HG02870 (cell line): ENCODE measurements around the gene AS3MT.
"Not testable (repeated sequence)": the region's sequence is repeated elsewhere in the genome, so short reads cannot be mapped to it uniquely, and the experiment has no call there.

Experiments used
- ATAC-seq: cut with Tn5 transposase; IDR thresholded peaks from one replicate; pipeline ENCODE4 v1.9.1; 2021; ENCODE audit warnings: mild to moderate bottlenecking, moderate library complexity; ENCODE audit not compliant: unreplicated experiment

AS3MT gene

DNA sequence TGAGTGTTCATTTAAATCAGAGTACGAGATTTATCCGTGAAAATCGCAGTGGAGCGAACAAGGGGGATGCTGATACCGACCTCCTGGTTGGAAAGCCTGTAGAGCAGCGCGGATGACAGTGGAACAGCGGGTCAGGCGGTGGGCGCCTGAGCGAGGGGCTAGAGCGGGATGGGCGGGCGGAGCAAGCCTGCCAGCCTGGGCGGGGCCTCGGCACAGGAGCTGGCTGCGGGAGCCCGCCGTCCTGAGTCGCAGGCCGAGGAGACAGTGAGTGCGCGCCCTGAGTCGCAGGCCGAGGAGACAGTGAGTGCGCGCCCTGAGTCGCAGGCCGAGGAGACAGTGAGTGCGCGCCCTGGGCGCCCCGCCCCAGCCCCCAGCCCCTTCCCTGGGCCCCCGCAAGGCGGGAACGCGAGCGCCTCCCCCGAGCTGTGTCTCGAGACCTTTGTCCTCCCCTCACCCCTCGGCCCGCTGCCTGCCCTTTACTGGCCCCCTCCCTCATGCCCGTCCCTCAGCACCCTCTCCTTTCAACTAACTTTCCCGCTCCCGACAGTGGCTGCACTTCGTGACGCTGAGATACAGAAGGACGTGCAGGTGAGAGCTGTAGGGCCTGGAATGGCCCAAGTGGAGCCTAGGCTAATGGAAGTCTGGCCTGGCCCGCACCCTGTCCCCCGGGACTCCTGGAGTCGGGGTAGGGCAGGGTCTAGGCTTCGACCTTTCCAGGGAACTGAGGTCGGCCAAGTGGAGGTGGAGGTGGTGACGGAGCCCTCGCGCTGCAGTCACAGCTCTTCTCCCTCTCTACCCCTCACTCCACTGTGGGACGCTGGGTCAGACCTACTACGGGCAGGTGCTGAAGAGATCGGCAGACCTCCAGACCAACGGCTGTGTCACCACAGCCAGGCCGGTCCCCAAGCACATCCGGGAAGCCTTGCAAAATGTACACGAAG lies at the start of gene AS3MT:
Gene AS3MT (plus strand): TSS at position 213 of the 941 bp plus-strand sequence. CDS start 123 bp downstream, at position 336.
- ATAC-seq: no peak

DNA sequence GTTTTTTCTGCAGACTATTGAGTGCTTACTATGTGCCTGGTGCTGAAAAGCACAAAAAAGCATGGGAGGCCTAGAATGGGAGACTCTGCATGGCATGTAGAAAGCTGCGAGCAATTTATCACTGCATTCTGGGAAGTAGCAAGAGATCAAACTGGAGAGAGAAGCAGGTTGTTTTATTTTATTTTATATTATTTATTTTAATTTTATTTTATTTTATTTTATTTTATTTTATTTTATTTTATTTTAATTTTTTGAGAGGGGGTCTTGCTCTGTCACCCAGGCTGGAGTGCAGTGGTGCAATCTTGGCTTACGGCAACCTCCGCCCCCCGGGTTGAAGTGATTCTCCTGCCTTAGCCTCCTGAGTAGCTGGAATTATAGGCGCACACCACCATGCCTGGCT lies 49.3 kb upstream of the AS3MT start:
- not testable (repeated sequence) for ATAC-seq

DNA sequence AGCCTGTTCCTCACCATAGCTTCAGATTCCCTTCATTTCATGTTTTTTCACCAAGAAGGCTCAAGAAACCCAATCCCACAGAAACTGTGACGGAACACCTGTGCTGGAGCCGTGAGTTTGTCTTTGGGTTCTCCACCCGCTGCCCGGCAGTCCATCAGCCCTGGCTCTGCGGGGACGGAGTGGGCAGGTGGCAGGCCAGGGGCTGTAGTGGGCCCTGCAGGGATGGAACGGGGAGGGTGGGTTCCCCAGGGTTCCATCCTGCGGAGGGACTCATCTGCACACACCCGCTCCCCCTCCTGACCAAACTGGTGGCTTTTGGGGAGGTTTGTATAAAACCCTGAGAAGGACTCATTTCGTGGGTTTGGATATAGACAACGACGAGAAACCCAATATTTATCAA lies 47.0 kb upstream of the AS3MT start:
- ATAC-seq: no peak

DNA sequence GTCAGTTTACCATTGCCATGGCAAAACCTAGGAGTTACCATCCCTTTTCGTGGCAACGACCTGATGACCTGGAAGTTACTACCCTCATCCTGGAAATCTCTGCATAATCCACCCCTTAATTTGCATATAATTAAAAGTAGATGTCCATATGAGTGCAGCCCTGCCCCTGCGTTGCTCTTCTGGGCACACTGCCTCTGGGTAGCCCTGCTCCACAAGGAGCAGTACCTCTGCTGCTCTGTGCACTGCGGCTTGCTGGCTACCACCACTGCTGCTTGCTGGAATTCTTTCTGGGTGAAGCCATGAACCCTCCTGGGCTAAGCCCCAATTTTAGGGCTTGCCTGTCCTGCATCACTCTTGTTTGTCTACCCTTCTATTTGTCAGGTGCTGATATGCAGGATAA lies 44.6 kb upstream of the AS3MT start:
- no peak for ATAC-seq

DNA sequence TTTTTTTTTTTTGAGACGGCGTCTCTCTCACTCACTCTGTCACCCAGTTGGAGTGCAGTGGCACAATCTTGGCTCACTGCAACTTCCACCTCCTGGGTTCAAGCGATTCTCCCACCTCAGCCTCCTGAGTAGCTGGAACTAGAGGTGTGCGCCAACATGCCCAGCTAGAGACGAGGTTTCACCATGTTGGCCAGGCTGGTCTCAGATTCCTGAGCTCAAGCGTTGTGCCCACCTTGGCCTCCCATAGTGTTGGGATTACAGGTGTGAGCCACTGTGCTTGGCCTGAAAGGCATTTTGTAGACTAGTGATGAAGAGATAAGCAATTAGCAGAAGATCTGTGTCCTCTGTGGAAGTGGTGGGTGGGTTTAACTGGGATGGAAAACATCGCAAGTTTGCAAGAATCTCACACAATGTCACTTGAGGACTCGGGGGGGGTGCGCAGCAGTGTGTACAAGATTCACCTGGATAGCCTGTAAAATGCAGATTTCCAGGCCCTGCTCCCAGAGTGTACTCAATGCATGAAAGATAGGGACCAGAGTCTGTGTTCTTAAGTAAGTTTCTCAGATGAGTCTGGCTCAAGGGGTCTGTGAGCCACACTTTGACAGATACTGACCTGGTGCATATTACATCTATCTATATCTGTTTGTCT lies 43.0 kb upstream of the AS3MT start:
- no peak for ATAC-seq

- no peak for ATAC-seq
Observed at GRCh38 chr10:102827597-102827975, 41.7 kb upstream of the AS3MT start.

DNA sequence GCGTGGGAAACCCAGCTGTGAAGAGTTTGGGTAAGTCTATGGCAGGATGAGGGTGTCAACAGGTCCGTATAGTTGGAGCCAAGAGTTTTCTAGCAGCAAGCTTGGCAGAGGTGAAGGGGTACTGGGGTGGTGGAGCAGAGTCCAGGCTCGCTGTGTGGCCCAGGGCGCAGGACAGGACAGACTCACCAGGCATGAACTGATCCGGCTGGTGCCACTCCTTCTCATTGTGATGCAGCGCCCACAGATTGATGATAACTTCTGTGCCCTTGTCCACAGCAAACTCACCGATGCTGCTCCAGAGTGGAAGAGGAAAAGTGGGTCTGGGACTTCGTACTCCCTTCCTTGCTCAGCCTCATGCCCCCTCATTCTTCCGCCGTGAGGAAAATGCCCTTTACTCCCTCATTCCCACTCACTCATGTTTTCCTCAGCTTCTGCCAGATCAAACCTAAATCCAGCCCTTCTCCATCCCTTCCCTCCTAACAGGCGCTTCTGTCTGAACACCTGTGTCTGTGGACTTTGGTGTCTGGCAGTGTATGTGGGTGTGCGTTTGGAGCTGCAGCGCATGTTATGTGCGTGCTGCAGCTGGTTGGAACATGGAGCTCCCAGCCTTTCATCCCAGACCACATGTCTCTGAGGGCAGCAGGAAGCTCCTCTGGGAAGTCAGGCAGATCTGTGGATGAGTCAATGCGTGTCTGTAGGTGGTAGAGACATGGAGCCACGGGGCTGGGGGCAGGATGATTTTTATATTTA lies 37.8 kb upstream of the AS3MT start:
- ATAC-seq: no peak

- ATAC-seq: no peak
Observed at GRCh38 chr10:102832248-102832647, 37.0 kb upstream of the AS3MT start.

DNA sequence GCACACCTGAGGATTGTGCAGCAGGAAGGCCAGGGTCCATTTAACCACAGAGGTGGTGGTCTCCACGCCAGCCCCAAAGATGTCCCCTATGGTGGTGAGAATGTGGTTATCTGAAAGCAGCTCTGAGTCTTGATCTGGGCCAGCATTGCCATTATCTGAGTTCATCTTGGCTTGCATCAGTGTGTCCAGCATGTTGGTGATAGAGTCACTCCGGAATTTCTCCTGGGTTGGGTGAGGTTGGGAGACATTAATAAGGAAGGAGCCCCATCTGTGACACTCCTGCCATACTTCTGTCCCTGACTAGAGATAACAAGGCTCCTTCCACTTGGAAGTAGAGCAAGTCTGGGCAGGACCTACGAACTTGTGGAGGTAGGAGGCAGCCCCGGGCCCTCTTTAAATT lies 36.3 kb upstream of the AS3MT start:
- ATAC-seq: no peak

- ATAC-seq: no peak
Observed at GRCh38 chr10:102834143-102834542, 35.1 kb upstream of the AS3MT start.

DNA sequence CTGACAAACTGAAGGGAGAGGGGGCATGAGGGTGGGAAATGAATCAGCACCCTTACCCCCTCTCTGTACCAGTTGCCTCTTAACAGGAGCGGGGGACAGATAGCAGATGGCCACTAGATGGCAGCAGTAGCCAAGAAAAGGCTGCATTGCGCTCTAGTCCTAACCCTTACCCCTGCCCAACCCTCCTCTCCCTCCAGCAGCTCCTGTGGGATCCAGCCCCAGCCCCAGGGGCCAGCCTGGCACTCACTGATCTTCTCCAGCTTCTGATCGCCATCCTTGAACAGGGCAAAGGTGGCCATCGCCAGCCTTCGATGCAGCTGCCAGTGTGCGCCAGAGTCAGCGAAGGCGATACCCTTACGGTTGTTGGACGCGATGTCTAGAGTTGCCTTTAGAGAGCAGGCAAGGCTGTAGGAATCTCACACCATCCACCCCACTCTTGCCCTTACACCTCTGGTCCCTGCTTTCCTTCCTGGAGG lies 34.2 kb upstream of the AS3MT start:
- ATAC-seq: no peak

- ATAC-seq: no peak
Observed at GRCh38 chr10:102837230-102837721, 32.0 kb upstream of the AS3MT start, which contains the start of gene CYP17A1. Gene CYP17A1, minus strand, starts transcription at chr10:102837413. Its CDS starts 52 bp downstream, at chr10:102837361.

GRCh38 chr10:102838276-102838927 lies 30.9 kb upstream of the AS3MT start:
- not testable (repeated sequence) for ATAC-seq

GRCh38 chr10:102841827-102842345 lies 27.4 kb upstream of the AS3MT start:
- no peak for ATAC-seq

- not testable (repeated sequence) for ATAC-seq
Observed at GRCh38 chr10:102843139-102843538, 26.1 kb upstream of the AS3MT start.

- not testable (repeated sequence) for ATAC-seq
Observed at GRCh38 chr10:102844190-102844776, 25.0 kb upstream of the AS3MT start.

DNA sequence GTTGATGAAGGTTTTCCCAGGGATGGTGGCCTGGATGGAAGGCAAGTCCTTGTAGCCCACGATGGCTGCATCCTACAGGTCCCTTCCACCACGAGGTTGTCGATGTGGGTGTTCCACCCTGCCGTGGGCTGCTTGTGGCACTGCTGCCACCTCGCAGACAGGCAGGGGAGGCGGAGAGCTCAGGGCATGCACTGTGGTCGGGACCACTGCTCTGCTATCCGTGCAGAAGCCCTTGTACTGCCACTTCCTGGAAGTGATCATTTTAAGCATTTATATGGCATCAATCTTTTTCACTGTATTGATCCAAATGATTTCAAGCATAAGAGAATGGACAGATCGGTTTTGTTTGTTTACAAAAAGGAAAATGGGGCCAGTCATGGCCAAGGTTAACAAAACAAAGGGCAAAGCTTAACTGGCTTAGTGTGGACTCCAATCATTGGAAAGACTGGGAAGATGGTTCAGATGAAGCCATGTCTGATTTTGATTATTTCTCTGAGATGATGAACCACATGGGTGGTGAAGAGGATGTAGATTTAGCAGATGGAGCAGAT lies 23.8 kb upstream of the AS3MT start:
- no peak for ATAC-seq

- ATAC-seq: no peak
Observed at GRCh38 chr10:102850025-102850518, 19.2 kb upstream of the AS3MT start.

- ATAC-seq: not testable (repeated sequence)
Observed at GRCh38 chr10:102853237-102853636, 16.0 kb upstream of the AS3MT start.
